A172 (cell line): ENCODE results near the gene DNAJC16. TPM values are rescaled to one million over a fixed set of nuclear protein-coding genes. Genes with fewer than 3 reads are reported as not detected.
"Not testable (repeated sequence)": the region's sequence is repeated elsewhere in the genome, so short reads cannot be mapped to it uniquely, and the experiment has no call there.

Experiments
- DNase-seq: peaks from one replicate; pipeline ENCODE4 v3.0.0-alpha.2; 2015; ENCODE audit warnings: low spot score
- total RNA-seq: library from RNA; depleted of rRNA; stranded (reverse); fragments of >200 nt; shearing (Covaris generic); gene quantifications from 2 replicates; pipeline ENCODE4 v1.2.3, GENCODE V29; 2014

Gene DNAJC16
- total RNA-seq, 1 experiment from 2014 or later = 8.7 TPM

GRCh38 chr1:15507278-15507677 is 19.4 kb upstream of the DNAJC16 start:
- DNase-seq = no peak

- DNase-seq = no peak
Observed at GRCh38 chr1:15508700-15509487, 17.8 kb upstream of the DNAJC16 start.

GRCh38 chr1:15509586-15509985 is 17.1 kb upstream of the DNAJC16 start:
- DNase-seq = no peak

- DNase-seq = no peak
Observed at GRCh38 chr1:15510611-15511405, 15.8 kb upstream of the DNAJC16 start.

- DNase-seq = no peak
Observed at GRCh38 chr1:15513192-15513591, 13.5 kb upstream of the DNAJC16 start.

GRCh38 chr1:15513919-15514318 is 12.7 kb upstream of the DNAJC16 start:
- no peak for DNase-seq

- DNase-seq = not testable (repeated sequence)
Observed at GRCh38 chr1:15514557-15514956, 12.1 kb upstream of the DNAJC16 start.

- peak; percentile 13 for DNase-seq
Observed at GRCh38 chr1:15515022-15515663, 11.5 kb upstream of the DNAJC16 start.

GRCh38 chr1:15519625-15520024 is 7.0 kb upstream of the DNAJC16 start:
- DNase-seq = no peak

- not testable (repeated sequence) for DNase-seq
Observed at GRCh38 chr1:15521206-15521906, 5.3 kb upstream of the DNAJC16 start.

- no peak for DNase-seq
Observed at GRCh38 chr1:15522551-15522950, 4.1 kb upstream of the DNAJC16 start.

GRCh38 chr1:15523104-15524020 is 3.3 kb upstream of the DNAJC16 start:
- no peak for DNase-seq

- DNase-seq = no peak
Observed at GRCh38 chr1:15524021-15524282, 2.7 kb upstream of the DNAJC16 start, which contains the start of gene CASP9. CASP9 (minus strand) TSS chr1:15524215; CDS start chr1:15524200, 15 bp downstream.

GRCh38 chr1:15524283-15525049 is 2.2 kb upstream of the DNAJC16 start:
- peak; percentile 78 for DNase-seq

- DNase-seq = peak; percentile 85
Observed at GRCh38 chr1:15525050-15526020, 1.3 kb upstream of the DNAJC16 start.

GRCh38 chr1:15526021-15526489 is 593 bp upstream of the DNAJC16 start:
- no peak for DNase-seq

- DNase-seq = no peak
Observed at GRCh38 chr1:15531003-15531402, 4.4 kb downstream of the DNAJC16 start.

- DNase-seq = no peak
Observed at GRCh38 chr1:15531682-15532081, 5.0 kb downstream of the DNAJC16 start.

- DNase-seq = no peak
Observed at GRCh38 chr1:15538771-15539170, 12.1 kb downstream of the DNAJC16 start.
